ENCODE data around the gene ADGRG1.

GRCh38 chr16:57616241-57616640 is 12.2 kb upstream of the ADGRG1 start:
- TF ChIP-seq, protein P1, sequence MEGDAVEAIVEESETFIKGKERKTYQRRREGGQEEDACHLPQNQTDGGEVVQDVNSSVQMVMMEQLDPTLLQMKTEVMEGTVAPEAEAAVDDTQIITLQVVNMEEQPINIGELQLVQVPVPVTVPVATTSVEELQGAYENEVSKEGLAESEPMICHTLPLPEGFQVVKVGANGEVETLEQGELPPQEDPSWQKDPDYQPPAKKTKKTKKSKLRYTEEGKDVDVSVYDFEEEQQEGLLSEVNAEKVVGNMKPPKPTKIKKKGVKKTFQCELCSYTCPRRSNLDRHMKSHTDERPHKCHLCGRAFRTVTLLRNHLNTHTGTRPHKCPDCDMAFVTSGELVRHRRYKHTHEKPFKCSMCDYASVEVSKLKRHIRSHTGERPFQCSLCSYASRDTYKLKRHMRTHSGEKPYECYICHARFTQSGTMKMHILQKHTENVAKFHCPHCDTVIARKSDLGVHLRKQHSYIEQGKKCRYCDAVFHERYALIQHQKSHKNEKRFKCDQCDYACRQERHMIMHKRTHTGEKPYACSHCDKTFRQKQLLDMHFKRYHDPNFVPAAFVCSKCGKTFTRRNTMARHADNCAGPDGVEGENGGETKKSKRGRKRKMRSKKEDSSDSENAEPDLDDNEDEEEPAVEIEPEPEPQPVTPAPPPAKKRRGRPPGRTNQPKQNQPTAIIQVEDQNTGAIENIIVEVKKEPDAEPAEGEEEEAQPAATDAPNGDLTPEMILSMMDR (IDR thresholded peaks at IDR 0.05), result no peak
- no peak for TF ChIP-seq POLR2A (IDR thresholded peaks at IDR 0.05)
